GM19238 (cell line): Measurements from ENCODE around the gene CDH4.

ENCODE experiments used
- DNase-seq: peaks from one replicate; pipeline ENCODE4 v3.0.0; 2011; ENCODE audit warnings: low spot score; ENCODE audit not compliant: insufficient read length

The CDH4 gene

DNA sequence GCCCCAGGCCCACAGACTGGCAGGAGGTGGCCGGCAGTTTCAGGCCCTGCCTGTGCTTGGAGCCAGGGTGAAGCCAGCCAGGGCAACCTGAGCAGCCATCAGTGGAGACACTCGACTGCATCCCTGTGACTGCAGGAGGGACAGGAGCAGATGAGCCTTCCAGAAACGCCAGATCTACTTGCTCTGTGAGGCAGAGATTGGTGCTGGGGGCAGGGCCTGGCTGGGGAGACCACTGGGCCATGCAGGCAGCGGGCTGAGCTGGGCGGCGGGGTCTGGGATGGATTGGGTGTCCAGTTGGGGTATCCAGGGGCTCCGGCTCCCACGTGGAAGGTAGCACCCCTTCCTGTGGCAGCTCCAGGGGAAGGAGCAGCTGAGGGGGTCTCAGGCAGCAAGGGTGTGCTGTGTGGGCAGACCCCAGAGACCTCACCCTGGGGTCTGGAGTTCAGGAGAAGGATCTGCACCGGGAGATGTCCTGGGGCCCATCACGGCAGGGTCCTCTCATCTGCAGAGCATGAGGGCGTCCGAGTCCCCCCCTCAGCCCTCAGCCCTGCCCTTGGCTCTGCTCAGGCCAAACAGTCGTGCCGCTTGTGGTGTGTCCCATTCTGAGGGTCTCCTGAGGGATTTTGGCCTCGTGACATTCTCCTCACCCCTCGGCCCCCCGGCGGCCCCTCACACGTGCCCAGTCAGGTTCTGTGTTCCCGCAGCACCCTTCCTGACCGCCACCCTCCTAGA, 478.7 kb downstream of the CDH4 start:
- no peak for DNase-seq

DNA sequence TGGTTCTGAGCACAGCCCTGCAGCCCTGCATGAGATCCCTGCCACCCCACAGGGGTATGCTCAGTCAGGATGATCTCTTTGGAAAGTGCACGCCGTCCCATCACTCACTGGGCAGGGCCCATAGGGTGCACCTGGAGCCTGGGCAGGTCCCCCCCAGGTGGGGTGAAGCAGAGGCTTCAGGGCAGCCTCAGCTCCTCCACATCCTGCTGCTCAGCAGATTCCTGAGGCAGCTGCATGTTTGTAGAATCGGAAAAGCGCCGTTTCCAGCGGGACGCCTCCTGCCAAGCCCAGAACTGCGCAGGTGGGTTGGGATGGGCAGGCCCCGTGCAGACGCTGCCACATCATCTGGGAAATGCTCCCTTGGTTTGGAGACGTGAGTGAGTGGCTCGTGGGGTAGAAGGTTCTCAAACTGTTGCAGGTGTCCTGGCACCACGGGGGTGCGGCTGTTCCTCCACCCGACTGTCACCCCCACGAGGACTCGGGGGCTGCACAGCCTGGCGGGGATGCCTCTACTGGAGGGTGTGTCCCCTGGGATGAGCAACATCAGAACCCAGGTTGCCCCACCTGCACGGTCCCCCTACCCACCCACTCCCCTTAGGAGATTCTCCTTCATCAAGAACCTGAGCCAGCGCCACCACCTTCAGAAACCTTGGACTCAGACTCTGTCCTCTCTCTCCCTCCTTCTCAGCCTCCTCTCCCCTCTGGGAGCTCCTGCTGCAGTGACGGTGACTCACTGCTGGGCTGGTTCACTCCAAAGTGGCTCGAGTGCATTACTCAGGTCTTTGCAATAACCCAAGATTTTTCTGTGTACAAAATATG, 479.5 kb downstream of the CDH4 start:
- no peak for DNase-seq

DNA sequence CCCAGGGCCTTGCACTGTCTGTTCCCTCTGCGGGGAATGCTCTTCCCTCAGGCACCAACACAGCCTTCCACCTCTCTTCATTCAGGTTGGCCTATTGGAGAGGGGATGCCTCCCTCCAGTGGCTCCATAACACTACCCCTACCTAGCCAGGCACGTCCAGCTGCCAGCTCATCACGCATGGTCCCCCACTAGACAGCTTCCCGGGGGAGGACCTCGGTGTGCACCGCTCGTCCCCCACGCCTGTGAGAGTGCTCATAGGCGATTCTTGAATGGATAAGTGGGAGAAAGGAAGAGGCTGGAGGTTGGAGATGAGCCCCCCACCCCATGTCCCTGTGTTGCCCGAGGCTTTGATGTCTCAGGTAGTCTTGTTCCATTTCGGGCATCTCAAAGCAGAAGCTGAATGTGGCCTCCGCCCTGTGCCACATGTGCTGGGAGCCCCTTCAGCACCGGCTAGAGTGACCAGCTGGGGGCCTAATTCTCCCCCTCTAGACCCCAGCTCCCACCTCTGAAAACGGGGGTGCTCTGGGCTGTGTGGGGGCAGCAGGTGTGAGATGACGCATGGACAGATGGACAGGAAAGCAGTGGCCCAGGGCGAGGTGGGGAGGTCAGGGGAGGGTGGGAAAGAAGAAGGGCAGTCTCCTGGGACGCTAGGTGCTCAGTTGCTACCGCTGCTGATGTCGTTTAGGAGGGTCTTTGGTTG, 480.6 kb downstream of the CDH4 start:
- DNase-seq = no peak

DNA sequence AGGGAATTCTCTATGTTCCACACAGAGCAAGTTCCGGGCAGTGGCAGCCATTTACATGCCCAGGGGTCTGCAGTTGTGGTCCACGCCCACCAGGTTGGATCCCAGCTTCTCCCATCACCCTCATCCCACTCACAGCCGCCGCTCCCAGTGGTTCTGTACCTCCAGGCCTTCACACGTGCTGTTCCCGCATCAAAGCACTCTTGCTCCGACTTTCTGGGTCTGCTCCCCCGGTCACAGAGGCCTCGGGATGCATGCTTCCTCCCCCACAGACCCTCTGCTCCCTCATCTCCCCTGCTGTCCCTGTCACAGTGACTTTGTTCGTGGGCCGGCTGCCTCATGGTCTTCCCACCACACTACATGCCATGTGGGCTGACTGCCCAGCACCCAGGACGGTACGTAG, 481.2 kb downstream of the CDH4 start:
- no peak for DNase-seq

DNA sequence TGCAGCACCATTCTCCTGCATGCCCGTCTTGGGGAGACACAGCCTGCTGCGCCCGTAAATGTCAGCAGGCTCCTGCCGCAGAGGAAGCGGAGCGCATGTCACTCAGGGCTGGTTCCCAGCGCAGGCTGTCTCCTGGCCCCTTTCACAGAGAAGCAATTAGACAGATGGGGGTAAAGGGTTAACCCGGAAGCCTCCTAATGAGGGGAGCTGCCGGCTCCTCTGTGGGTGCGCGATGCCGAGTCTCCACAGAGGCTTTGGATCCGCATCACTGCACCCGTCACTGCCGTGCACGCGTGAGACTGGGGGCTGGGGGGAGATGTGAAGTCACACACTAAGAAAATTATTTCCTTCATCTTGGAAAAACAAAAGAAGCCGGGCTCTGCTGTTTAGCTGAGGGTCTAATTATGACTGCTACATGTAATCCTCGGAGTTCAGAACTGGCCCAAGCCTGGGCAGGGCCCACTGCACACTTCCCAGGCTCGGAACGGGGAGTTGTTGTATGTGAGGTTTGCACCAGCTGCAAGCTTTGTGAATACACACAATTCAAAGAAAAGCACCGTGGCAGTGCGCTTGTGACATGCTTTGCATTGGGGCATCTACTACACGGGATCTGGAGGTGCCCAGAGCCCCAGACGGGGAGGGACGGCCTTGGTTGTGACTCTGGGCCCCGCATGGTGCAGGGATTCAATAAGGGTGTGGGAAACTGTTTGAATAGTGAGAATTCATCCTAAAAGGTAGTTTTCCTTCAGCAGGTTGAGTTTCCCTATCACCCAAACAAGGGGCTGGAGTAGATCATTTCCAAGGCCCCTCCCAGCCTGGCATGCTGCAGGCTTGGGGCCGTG, 482.1 kb downstream of the CDH4 start:
- no peak for DNase-seq

DNA sequence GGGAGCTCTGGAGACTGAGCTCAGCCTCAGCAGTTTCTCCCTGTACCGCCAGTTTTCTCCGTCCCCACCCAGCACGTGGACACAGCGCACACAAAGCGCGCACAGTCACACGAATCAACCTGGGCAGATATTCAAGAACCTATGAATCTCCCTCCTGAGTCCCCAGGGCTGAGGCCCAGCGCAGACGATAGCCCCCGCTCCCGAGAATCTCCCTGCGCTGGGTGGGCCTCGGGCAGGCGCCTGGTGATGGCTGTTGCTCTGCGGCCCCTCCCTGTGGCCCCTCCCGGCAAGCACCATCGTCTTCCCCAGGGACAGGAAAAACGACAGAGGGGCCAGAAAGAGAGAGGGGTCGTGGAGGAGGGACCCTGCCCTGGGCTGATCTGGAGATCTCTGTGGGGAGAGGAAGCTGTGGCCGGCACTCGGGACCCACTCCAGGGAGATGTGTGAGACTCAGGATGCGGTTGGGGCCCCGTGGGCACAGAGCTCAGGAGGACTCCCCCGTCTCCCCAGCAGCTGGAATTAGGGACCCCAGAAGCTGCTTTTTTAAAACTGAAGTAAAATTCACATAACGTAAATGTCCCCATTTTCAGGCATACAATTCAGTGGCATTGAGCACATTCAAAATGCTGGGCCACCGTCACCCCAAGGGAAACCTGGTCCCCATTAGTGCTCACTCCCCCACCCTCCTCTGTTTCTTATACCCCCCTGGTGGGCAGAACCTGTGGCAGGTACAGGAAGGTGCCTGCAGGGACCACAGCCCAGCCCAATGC, 482.9 kb downstream of the CDH4 start:
- DNase-seq = no peak

DNA sequence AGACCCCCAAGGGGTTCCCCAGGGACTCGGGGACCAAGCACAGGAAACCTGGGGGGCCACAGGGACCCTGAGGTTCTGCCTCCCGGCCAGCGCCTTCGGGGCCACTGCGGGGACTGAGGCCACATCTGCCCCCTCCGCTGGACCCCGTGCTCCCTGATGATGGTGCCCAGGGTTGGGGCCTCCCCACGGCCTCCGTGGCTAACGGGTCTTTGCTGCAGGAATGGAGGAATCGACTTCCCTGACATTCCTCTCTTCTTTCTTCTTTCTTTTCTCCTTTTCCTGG, 483.4 kb downstream of the CDH4 start:
- DNase-seq = no peak

DNA sequence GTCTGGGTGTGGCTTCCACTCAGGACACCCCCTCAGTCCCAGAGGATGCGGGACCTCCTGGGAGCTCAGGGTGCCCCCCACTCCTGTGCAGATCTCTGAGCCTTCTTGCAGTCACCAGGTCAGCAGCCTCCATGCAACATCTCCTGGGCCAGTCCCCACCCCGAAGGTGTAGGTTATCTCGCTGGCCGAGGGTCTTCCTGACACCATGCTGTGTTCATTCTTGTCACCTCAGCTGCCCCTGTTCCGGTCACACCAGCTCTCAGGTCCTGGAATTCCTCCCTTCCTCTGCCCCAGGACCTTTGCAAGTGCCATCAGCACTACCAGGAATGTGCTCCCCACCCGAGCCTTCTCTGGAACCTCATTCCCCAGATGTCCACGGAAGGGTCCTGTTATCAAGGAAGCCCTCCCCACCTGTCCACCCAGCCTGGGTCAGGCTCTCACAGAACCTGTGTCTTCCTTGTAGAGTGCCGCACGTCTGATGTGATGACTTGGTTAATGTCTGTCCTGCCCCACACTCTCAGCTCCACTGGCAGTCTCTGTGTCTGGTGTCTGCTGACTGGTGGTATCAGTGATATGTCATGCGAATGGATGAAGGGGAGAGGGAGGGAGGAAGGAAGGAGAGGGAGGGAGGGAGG, 484.1 kb downstream of the CDH4 start:
- no peak for DNase-seq

DNA sequence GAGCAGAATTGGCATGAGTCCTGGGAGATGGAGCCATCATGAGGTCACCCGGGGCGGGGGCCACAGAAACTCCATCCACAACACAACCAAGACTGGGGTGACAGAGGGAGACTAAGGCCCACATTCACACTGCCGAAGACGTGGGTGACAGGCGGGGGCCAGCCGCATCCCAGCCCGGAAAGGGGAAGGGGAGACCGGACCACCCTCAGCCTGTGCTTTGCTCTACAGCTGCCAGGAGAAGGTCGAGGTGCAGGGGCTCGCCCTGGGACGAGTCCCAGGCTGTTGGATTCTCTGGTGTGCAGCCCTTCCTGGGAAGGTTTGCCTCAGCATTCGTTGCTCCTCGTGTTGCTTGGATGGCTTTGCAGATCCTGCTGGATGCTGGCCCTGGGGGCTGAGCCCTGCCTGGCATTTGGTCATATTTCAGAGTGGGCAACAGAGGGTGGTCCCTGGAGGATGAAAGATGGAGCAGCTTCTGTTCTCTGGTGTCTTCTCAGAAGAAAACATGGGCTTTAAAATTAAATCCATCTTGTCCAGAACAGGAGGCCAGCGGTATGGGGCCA, 484.8 kb downstream of the CDH4 start:
- no peak for DNase-seq

DNA sequence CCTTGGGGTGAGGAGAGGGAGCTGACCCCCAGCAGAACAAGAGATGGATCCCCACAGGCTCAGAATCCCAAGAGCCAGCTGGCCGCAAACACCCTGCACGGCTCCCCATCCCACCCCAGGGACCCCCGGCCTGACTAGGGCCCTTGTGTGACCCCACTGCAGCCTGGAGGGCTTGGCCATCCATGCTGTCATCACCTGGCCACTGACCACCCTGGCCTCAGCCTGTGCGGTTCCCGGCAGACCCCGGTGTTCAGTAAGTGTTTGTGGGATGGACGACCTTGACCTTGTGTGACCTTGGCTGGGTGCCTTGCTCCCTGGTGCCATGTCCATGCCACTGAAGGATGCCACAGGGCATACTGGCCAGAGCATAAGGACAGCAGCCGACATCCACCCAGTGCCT, 485.3 kb downstream of the CDH4 start:
- no peak for DNase-seq

DNA sequence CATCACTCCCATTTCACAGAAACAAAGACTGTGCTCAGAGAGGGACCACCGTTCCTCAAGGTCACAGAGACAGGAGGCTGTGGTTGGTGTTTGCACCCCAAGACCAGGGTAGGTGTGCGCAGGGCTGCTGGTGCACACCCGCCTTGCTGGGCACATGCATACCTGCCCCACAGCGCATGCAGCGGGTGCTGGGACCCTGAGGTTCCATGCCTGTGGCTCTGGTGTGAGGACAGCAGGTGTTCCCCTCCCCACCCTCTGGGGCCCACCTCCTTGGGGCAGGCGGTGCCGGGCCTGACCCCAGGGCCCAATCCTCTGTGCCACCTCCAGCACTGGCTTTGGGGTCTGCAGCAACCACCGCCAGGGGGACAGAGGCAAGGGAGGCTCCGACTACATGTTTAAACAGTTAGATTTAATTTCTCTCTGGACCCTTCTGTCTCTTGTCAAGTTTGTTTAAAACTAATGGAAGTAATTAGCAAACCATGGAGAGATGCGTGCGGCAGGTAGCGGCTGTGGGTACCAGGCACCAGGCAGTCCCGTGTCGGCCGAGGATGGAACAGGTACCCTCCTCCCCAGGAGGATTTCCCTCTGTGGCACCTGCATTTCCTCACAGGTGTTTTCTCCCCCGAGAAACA, 485.9 kb downstream of the CDH4 start:
- no peak for DNase-seq

DNA sequence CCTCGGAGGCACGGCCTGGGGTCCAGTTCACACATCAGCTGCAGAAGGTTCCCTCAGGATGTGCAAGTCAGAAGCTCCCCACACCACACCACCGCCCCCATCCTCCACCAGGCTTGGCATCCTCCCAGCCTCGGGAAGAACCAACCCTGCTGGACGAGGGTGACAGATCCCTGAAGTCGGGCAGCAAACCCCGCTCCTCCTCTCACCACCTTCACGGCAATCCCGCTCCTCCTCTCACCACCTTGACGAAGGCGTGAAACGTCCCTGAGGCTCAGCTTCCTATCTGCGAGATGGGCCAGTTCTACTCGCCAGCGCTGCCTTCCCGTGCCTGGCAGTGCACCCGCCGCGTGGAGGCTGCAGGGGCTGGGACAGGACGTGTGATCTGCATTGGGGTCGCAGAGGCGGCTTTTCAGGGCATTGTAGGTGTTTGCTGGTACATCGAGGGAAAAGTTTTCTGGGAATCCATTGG, 486.6 kb downstream of the CDH4 start:
- no peak for DNase-seq

DNA sequence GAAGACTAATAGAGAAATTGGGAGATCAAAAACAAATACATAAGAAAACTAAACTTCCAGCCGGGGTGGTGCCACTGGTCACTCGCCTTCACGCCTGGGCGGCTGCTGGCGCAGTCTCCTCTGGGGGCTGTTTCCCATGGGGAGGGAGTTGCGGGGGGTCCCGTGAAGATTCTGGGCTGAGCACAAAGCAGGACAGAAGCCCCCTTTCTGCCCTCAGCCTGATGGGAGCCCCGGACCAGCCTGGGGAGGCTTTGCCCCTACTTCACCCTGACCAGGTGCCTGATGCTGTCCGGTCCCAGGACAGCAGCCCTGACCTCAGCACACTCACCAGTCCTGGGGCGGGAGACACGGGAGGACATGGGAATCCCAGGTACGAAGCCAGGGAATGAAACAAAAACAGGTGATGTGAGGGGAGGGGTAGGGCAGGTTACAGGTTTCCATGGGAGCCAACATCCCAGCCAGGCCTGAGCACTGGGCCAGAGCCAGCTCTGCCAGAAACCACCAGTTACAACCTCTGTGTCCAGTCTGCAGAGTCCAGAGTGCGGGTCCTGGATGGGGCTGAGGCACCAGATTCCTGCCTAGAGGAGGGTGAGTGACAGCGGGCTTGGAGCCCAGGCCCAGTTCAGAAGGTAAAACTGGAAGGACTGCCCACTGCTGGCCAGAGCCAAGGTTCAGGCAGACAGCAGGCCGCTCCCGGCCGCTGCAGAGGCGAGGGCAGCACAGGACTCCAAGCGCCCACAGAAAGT, 487.2 kb downstream of the CDH4 start:
- no peak for DNase-seq

DNA sequence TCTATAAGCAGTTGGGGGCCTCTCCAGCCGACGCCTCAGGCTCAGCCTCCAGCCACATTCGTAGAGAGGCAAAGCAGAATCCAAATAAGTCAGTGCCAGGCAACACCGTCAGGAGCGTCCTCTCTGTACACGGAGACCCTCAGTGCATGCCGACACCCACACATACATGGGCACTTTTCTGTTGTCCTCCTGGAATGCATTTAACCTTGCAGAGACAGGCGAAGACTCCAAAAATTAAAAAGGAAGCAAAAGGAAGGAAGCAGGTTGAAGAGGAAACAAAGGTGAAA, 487.7 kb downstream of the CDH4 start:
- DNase-seq = no peak

DNA sequence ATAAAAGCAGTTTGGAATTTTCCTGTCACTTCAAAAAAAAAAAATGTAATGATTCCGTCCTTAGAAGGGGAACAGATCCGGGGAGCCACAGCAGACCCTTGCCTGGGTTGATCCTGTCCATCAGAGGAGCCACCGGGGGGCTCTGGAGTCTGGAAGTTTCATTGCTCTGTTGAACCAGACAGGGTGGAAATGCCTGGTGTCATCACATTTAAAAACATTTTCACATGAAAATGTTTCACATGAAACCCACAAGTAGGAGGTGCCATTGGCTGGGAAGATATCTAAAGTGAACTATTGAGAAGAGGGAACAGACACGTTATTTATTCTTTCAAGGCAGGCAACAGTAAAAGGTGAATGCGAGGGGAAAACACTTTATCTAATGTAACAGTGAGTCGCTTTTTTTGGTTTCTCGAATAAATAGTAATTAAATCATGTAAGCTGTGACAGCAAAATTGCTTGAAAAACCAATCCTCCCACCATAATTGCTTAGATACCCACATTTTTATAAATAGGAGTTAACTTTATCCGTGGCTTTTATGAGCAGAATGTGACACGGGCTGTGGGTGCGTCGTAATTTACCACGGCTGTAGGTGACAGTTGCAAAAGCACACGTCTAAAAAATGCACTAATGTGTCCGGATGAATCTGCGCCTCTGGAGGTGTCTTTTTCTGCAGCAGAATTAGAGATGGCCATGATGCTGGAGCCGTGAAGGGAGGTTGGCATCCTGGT, 490.2 kb downstream of the CDH4 start:
- DNase-seq = no peak

DNA sequence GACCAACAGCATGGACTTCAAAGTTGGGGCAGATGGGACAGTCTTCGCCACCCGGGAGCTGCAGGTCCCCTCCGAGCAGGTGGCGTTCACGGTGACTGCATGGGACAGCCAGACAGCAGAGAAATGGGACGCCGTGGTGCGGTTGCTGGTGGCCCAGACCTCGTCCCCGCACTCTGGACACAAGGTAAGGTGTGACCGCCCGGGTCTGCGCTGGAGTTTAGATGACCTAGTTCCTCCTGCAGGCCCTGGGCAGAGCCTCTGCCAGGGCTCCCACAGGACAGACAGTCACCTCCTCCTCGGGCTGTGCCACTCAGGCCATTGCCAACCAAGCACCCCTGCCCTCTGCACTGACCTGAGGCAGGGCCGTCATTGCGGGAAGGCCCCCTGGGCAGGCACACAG, 491.5 kb downstream of the CDH4 start:
- DNase-seq = no peak

DNA sequence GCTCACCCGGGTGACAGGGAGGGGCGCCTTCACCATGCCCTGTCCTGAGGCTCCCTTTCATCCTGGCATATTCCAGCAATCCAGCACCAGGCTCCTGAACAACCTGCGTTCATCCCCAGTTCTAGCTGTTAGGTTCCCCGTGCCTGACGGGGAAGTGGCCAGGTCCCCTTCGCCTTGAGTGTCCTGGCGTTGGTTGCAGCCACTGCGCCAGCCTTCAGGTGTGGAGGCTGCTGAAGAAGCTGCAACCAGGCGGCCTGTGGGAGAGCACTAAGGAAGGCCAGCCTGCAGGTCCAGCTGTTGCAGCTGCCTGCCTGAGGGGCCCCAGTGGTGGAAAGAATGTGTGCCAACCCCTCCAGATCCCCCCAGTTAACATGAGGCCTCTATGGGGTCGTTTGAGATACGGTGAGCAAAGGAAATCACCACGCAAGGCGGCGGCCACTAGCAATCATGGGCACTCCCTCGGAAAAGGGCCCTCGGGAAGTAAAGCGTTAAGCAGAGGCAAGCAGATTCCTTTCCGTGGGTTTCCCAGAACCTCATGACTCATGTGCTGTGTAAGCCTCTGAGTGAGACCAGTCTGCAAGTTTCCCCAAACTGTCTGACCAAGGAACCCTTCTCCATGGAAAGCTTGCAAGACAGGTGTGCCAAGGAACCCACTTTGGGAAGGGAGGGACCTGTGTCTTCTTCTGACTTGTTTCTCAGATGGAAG, 492.8 kb downstream of the CDH4 start:
- no peak for DNase-seq
